HCT116 (cell line): ENCODE results near the gene PHGDH. TPM values are rescaled to one million over a fixed set of nuclear protein-coding genes. Genes with fewer than 3 reads are reported as not detected.

Experiments
- ATAC-seq: fragments of 200-7000 bp; cut with Tn5 transposase; 2 replicates; pipeline ENCODE4 v1.9.1; 2020; ENCODE audit warnings: mild to moderate bottlenecking, moderate library complexity
- BruUV-seq: library from RNA; stranded (reverse); fragments of 400-500 nt; replicated peaks from 2 replicates; lab custom pipeline; 2021; lab: Mats Ljungman, UMichigan
- CTCF ChIA-PET: fragments of 300-600 bp; sonication (Branson Sonifier 250); formaldehyde crosslinking; loops from one replicate; lab custom pipeline; 2021; ENCODE audit warnings: antibody characterized with exemption; lab: Charles Lee
- POLR2A ChIA-PET: fragments of 300-600, 350-600 bp; sonication (Branson Sonifier 250); formaldehyde crosslinking; loops from one replicate; lab custom pipeline; 2021; ENCODE audit warnings: antibody characterized with exemption; lab: Charles Lee
- RAD21 ChIA-PET, 2 experiments: fragments of 300-600 bp; sonication (Branson Sonifier 250); formaldehyde crosslinking; loops; one replicate each; lab custom pipeline; 2023; ENCODE audit warnings: low total read pairs in 2 of 2; ENCODE audit not compliant: uncharacterized antibody in 2 of 2, unreplicated experiment in 2 of 2, low non-redundant PET in 1 of 2; lab: Charles Lee
- DNase-seq: peaks from one replicate; pipeline ENCODE4 v3.0.0-alpha.2; 2010; ENCODE audit warnings: low read depth, low spot score
- H2AFZ ChIP-seq: fragments of 200-600 bp; shearing (Covaris generic), sonication (generic); 2 replicates; pipeline ENCODE4 v1.6.1; 2017; ENCODE audit warnings: low read depth, mixed run types, mixed read lengths, antibody characterized with exemption, low read length; ENCODE audit not compliant: poor library complexity, severe bottlenecking
- H3K27ac ChIP-seq: 2 replicates; pipeline ENCODE4 v1.5.1; 2012; ENCODE audit warnings: low read depth, low read length
- H3K27me3 ChIP-seq: fragments of 200-600 bp; sonication (generic); 2 replicates; pipeline ENCODE4 v1.6.1; 2016; ENCODE audit warnings: mixed run types, low read length, mixed read lengths; ENCODE audit not compliant: insufficient read depth
- H3K36me3 ChIP-seq, 2 experiments: fragments of 200-500 bp in 1 of 2; fragments of 200-600 bp in 1 of 2; sonication (Bioruptor generic) in 1 of 2; sonication (generic) in 1 of 2; 2 replicates each; pipeline versions ENCODE4 v1.5.1 to v1.6.1; 2014 to 2016; ENCODE audit warnings: low read length in 2 of 2, inconsistent platforms in 1 of 2, mixed read lengths in 1 of 2, mixed run types in 1 of 2; ENCODE audit not compliant: insufficient read depth in 2 of 2, control insufficient read depth in 1 of 2
- H3K4me1 ChIP-seq, 2 experiments: fragments of 200-600 bp in 1 of 2; sonication (generic) in 1 of 2; 2 replicates each; pipeline versions ENCODE4 v1.5.1 to v1.6.1; 2012 to 2017; ENCODE audit warnings: low read length in 2 of 2, inconsistent platforms in 1 of 2, mild to moderate bottlenecking in 1 of 2, mixed read lengths in 1 of 2, mixed run types in 1 of 2, moderate library complexity in 1 of 2; ENCODE audit not compliant: insufficient read depth in 2 of 2, control insufficient read depth in 1 of 2
- H3K4me2 ChIP-seq: fragments of 200-600 bp; sonication (generic); 2 replicates; pipeline ENCODE4 v1.6.1; 2017; ENCODE audit warnings: mixed run types, low read length, mixed read lengths
- H3K4me3 ChIP-seq, 2 experiments: fragments of 200-600 bp in 1 of 2; sonication (generic) in 1 of 2; replicated peaks in 1 of 2; 2 replicates each; pipeline ENCODE4 v1.5.1; 2011 to 2016; ENCODE audit warnings: low read length in 2 of 2, control low read depth in 1 of 2, low read depth in 1 of 2, mild to moderate bottlenecking in 1 of 2, mixed read lengths in 1 of 2, mixed run types in 1 of 2
- H3K79me2 ChIP-seq: fragments of 200-600 bp; sonication (generic); 2 replicates; pipeline ENCODE4 v1.6.1; 2017; ENCODE audit warnings: mild to moderate bottlenecking, mixed run types, low read length, moderate library complexity, mixed read lengths; ENCODE audit not compliant: insufficient read depth
- H3K9ac ChIP-seq: fragments of 200-600 bp; sonication (generic); 2 replicates; pipeline ENCODE4 v1.6.1; 2016; ENCODE audit warnings: low read length, mixed read lengths
- H3K9me2 ChIP-seq: fragments of 200-600 bp; sonication (generic), shearing (Covaris generic); 2 replicates; pipeline ENCODE4 v1.6.1; 2017; ENCODE audit warnings: mixed run types, mild to moderate bottlenecking, moderate library complexity; ENCODE audit not compliant: insufficient read depth
- H3K9me3 ChIP-seq, 2 experiments: fragments of 200-500 bp in 1 of 2; fragments of 200-600 bp in 1 of 2; sonication (Bioruptor generic) in 1 of 2; sonication (generic) in 1 of 2; 2 replicates each; pipeline ENCODE4 v1.6.1; 2014 to 2017; ENCODE audit warnings: low read length in 2 of 2, mixed read lengths in 2 of 2, inconsistent platforms in 1 of 2, low read depth in 1 of 2, mild to moderate bottlenecking in 1 of 2, mixed run types in 1 of 2, moderate library complexity in 1 of 2; ENCODE audit not compliant: control insufficient read depth in 1 of 2, insufficient read depth in 1 of 2
- H4K20me1 ChIP-seq: fragments of 200-600 bp; sonication (generic), shearing (Covaris generic); 2 replicates; pipeline ENCODE4 v1.6.1; 2017; ENCODE audit warnings: mixed run types, mild to moderate bottlenecking, moderate library complexity; ENCODE audit not compliant: insufficient read depth
- ATF3 ChIP-seq: IDR thresholded peaks from 2 replicates; pipeline ENCODE4 v1.6.1; 2012
- CEBPB ChIP-seq: IDR thresholded peaks from 2 replicates; pipeline ENCODE4 v1.6.1; 2012; ENCODE audit warnings: low read depth
- EGR1 ChIP-seq: IDR thresholded peaks from 2 replicates; pipeline ENCODE4 v1.6.1; 2012; ENCODE audit warnings: low read depth
- FOSL1 ChIP-seq: IDR thresholded peaks from 2 replicates; pipeline ENCODE4 v1.6.1; 2012; ENCODE audit warnings: low read depth
- RAD21 ChIP-seq: IDR thresholded peaks from 2 replicates; pipeline ENCODE4 v1.6.1; 2012; ENCODE audit warnings: low read depth, mild to moderate bottlenecking
- SIN3A ChIP-seq: IDR thresholded peaks from 2 replicates; pipeline ENCODE4 v1.6.1; 2012; ENCODE audit warnings: low read depth
- SRF ChIP-seq: IDR thresholded peaks from 2 replicates; pipeline ENCODE4 v1.6.1; 2012; ENCODE audit warnings: low read depth
- YY1 ChIP-seq: IDR thresholded peaks from 2 replicates; pipeline ENCODE4 v1.6.1; 2011; ENCODE audit warnings: low read length, low read depth, moderate library complexity, mild to moderate bottlenecking; ENCODE audit not compliant: insufficient replicate concordance; ENCODE audit errors: extremely low read depth
- ZFX ChIP-seq: fragments of 450-650 bp; IDR thresholded peaks from 2 replicates; pipeline ENCODE4 v1.6.1; 2017
- ZNF274 ChIP-seq: fragments of 200-500 bp; sonication (Bioruptor generic); IDR thresholded peaks from 2 replicates; pipeline ENCODE4 v1.6.1; 2014; ENCODE audit warnings: mild to moderate bottlenecking, low read depth, low read length, inconsistent platforms
- intact Hi-C: fragments of 100-400 bp; cut with micrococcal nuclease; formaldehyde crosslinking; loops from 2 replicates; pipeline ENCODE4 v1.10.0; 2022
- total RNA-seq: library from RNA; stranded (reverse); gene quantifications from one replicate; pipeline ENCODE4 v1.2.1, GENCODE V29; 2021; ENCODE audit not compliant: unreplicated experiment

Gene PHGDH
- total RNA-seq, 1 experiment from 2014 or later: 187 TPM

DNA sequence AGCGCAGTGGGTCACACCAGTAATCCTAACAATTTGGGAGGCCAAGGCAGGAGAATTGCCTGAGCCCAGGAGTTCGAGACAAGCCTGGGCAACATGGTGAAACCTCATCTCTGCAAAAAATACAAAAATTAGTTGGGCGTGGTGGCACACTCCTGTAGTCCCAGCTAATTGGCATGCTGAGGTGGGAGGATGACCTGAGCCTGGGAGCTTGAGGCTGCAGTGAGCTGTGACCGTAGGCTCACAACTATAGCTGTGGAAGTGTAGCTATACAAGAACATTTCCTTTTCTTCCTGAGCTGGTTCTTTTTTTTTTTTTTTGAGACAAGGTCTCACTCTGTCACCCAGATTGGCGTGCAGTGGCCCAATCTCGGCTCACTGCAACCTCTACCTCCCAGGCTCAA, 44.6 kb upstream of the PHGDH start:
- Histone ChIP-seq H3K9me3 (no peaks in the 10 kb centered on the region), H4K20me1 (no peaks in the 10 kb centered on the region), H3K79me2 (no peaks in the 10 kb centered on the region), H2AFZ (no peak overlapping the region), H3K4me3 (no peak overlapping the region), H3K4me2 (no peak overlapping the region), H3K9me2 (no peaks in the 10 kb centered on the region), H3K27me3 (no peaks in the 10 kb centered on the region), H3K27ac (no peak overlapping the region), H3K9ac (no peak overlapping the region), H3K4me1 (no peaks in the 10 kb centered on the region), H3K36me3 (no peaks in the 10 kb centered on the region)
- ChIA-PET RAD21 (no interaction called here), CTCF (interaction anchor here (0.7 kb wide), 1 partner anchor 19 kb away, joined by 3 read pairs; no protein-coding TSS in a partner anchor), POLR2A (interaction anchor here (1.0 kb wide), 1 partner anchor 19 kb away, joined by 3 read pairs; the partner anchor contains the start of gene ZNF697)
- no peak for TF ChIP-seq EGR1
- no peak for TF ChIP-seq ATF3
- no peak for TF ChIP-seq YY1
- no peak for TF ChIP-seq CEBPB
- no peak for TF ChIP-seq RAD21
- no TSS peak for BruUV-seq
- intact Hi-C loops: no loop called here
- no peak for ATAC-seq
- DNase-seq: no peak

DNA sequence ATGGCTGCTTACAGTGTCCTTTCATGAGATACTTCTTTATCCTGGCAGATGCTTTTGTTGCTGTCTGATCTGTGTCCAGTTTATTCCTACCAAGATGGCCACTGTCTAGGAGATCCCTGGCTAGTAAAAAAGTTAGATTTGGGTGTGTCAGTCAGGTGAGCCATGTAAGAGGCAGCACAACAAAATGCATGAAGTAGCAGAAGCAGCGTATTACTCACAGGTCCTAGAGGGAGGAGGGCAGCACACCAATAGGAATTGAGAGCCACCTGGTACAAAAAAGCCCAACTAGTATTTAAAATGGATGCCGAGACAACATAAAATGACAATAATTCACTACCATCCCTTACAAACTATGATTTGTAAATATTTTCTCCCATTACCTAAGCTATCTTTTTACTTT, 40.8 kb upstream of the PHGDH start:
- BruUV-seq: no TSS peak
- Histone ChIP-seq H3K27ac (no peak overlapping the region), H3K4me3 (no peak overlapping the region), H3K36me3 (no peaks in the 10 kb centered on the region), H3K4me1 (peaks cover 8 to 24% of the 10 kb centered on the region in 2 experiments), H4K20me1 (no peaks in the 10 kb centered on the region), H3K79me2 (no peaks in the 10 kb centered on the region), H3K9ac (no peak overlapping the region), H3K9me2 (no peaks in the 10 kb centered on the region), H3K27me3 (no peaks in the 10 kb centered on the region), H3K4me2 (no peak overlapping the region), H3K9me3 (no peaks in the 10 kb centered on the region), H2AFZ (no peak overlapping the region)
- intact Hi-C loops: loop anchor here (10.0 kb wide), 1 partner anchor 196 kb away; no protein-coding TSS in a partner anchor
- ChIA-PET RAD21 (no interaction called here), CTCF (no interaction called here), POLR2A (no interaction called here)
- ATAC-seq (no peak), DNase-seq (no peak)
- TF ChIP-seq EGR1 (no peak), SIN3A (no peak), FOSL1 (no peak), ZFX (no peak), ZNF274 (no peak), ATF3 (no peak), SRF (no peak)
